Neural progenitor cell (in vitro differentiated cells): ENCODE results near the gene SLC4A2.

Experiments
- EZH2 ChIP-seq: fragments of 200-600 bp; sonication (generic); IDR thresholded peaks from 2 replicates; pipeline ENCODE4 v1.6.1; 2017; ENCODE audit warnings: antibody characterized with exemption, mild to moderate bottlenecking, moderate library complexity
- EZH2phosphoT487 ChIP-seq: fragments of 200-600 bp; sonication (generic); IDR thresholded peaks from 2 replicates; pipeline ENCODE4 v1.6.1; 2017; ENCODE audit warnings: antibody characterized with exemption
- TF ChIP-seq, protein P1 (sequence below): fragments of 200-600 bp; sonication (generic); IDR thresholded peaks from 2 replicates; pipeline ENCODE4 v1.5.1; 2017; ENCODE audit warnings: antibody characterized with exemption, mild to moderate bottlenecking

DNA sequence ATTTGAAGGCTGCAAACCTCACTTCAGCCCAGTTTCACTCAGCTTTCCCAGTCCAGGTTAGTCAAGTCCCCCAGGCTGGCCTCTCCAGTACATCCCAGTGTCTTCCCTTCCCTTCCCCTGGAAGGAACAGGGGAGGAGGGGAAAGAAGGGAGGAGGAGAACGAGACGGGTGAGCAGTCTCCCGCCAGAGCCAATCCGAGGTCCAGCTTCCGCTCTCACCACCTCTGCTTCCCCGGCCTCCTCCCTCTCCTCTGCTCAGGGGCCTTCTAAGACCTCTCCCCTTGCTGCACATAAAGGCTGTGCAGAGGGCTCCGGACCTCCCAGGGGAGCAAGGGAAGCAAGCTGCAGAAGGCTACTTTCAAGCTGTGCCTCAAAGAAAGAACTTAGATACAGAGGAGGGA is 39.2 kb upstream of the SLC4A2 start:
- TF ChIP-seq, protein P1, sequence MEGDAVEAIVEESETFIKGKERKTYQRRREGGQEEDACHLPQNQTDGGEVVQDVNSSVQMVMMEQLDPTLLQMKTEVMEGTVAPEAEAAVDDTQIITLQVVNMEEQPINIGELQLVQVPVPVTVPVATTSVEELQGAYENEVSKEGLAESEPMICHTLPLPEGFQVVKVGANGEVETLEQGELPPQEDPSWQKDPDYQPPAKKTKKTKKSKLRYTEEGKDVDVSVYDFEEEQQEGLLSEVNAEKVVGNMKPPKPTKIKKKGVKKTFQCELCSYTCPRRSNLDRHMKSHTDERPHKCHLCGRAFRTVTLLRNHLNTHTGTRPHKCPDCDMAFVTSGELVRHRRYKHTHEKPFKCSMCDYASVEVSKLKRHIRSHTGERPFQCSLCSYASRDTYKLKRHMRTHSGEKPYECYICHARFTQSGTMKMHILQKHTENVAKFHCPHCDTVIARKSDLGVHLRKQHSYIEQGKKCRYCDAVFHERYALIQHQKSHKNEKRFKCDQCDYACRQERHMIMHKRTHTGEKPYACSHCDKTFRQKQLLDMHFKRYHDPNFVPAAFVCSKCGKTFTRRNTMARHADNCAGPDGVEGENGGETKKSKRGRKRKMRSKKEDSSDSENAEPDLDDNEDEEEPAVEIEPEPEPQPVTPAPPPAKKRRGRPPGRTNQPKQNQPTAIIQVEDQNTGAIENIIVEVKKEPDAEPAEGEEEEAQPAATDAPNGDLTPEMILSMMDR = no peak
- TF ChIP-seq EZH2 (no peak), EZH2phosphoT487 (no peak)
